DMS 273 (cell line): Measurements from ENCODE around the gene FAM162A.
A peak's percentile ranks its signal among the peaks of the same experiment; 100 is the strongest.
"Not testable (repeated sequence)": the region's sequence is repeated elsewhere in the genome, so short reads cannot be mapped to it uniquely, and the experiment has no call there.

Experiments used
- DNase-seq: peaks from one replicate; lab custom pipeline; 2025; ENCODE audit not compliant: unreplicated experiment; lab: John Stamatoyannopoulos, UW

The FAM162A gene

GRCh38 chr3:122416966-122417365, 33.0 kb downstream of the FAM162A start:
- no peak for DNase-seq

GRCh38 chr3:122421101-122421500, 37.1 kb downstream of the FAM162A start:
- DNase-seq = no peak

DNA sequence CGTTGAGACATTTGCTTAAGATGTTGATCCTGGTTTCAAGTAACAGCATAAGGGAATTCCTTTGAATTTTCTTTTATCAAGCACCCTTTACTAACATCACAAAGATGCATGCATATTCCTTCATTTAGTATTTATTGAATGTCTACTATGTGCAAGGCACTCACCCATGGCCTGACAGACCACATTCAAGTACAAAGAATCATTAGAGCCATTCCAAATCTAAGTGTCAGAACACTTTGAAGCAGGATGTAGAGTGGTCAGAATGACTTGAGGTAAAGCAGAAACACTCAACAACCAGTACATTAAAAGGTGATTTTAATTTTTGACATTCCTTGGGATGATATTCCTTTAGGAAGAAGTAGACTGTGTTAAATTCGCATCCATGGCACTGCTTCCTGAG, 37.9 kb downstream of the FAM162A start:
- DNase-seq = no peak

- DNase-seq = no peak
Measured at GRCh38 chr3:122427857-122428471, 44.0 kb downstream of the FAM162A start.

- no peak for DNase-seq
Measured at GRCh38 chr3:122430371-122430770, 46.4 kb downstream of the FAM162A start.

DNA sequence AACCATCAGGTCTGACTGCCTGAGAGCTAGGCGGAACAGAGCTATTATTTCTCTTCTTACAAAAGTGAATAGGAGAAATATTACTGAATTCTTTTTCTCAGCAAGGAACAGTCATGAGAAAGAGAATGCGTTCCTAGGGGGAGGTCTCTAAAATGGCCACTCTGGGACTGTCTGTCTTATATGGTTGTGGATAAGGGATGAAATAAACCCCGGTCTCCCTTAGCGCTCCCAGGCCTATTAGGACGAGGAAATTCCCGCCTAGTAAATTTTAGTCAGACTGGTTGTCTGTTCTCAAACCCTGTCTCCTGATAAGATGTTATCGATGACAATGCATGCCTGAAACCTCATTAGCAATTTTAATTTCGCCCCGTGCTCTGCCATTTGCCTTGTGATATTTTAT, 52.0 kb downstream of the FAM162A start:
- DNase-seq = no peak

DNA sequence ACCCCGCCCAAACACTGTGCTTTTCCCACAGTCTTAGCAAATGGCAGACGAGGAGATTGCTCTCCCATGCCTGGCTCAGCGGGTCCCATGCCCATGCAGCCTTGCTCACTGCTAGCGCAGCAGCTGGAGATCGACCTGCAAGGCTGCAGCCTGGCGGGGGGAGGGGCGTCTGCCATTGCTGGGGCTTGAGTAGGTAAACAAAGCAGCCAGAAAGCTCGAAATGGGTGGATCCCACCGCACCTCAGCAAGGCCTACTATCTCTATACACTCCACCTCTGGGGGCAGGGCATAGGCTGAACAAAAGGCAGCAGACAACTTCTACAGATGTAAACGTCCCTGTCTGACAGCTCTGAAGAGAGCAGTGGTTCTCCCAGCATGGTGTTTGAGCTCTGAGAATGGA, 59.1 kb downstream of the FAM162A start:
- DNase-seq = no peak

- DNase-seq = not testable (repeated sequence)
Measured at GRCh38 chr3:122443762-122444490, 59.9 kb downstream of the FAM162A start.

DNA sequence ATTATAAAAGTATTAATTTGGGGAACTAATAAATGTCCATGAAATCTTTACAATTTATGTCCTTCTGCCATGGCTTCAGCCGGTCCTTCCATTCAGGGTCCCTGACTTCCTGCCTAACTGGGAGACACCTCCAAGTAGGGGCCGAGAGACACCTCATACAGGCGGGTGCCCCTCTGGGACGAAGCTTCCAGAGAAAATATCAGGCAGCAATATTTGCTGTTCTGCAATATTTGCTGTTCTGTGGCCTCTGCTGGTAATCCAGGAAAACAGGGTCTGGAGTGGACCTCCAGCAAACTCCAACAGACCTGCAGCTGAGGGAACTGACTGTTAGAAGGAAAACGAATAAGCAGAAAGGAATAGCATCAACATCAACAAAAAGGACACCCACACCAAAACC, 60.5 kb downstream of the FAM162A start:
- not testable (repeated sequence) for DNase-seq

GRCh38 chr3:122448218-122448617, 64.2 kb downstream of the FAM162A start:
- not testable (repeated sequence) for DNase-seq

DNA sequence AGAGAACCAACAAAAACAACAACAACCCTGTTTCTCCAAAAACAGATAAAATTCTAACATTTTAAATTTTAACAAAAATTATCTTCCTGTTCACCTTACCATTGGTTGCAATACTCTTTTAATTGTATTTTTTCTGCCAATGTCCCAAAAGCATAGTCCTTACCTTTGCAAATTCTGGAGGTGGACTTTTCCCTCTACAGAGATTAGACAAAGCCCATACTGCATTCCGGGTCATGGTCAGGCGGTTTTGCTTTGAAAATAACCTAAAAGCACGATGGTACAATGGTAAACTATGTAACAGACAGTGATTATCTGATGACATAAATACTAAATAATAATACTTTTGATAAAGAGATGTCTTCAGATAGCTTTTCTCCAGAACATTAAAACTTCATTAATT, 67.4 kb downstream of the FAM162A start:
- DNase-seq = no peak

DNA sequence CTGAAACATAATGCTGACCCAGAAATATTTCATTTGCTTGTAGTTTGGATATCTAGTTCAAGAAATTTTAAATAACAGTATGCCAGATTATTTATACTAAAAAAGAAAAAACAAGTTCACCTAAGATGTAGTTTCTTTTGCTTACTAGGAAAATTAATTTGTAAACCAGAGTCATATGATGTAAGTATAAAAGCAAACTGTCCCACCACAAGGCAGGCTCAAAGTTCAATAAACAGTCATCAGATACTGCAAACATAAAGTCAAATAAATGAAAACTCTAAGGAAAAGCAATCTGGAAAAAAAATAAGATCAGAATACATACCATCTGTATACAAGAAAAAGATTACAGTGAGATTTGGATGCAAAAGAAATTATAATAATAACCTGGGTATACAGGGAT, 72.1 kb downstream of the FAM162A start:
- DNase-seq = no peak

DNA sequence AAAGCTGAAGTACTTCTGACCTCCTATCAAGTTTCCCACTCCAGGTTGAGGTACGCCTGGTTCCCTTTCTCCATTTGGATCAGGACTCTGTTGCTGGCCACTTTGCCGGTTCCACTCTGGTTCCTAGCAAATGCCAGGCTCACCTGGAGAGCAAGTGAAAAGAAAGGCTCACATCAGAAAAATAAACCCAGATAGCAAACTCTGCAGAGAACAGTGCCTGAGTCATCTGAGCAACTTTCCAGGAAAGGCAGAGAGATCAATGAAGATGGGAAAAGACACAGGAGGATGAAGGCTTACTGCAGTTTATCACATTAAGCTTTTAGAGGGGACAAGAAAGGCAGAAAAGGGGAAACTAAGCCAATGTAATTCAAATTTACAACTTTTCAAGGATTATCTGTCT, 73.7 kb downstream of the FAM162A start:
- DNase-seq = no peak

- DNase-seq = peak; percentile 54
Measured at GRCh38 chr3:122458992-122459391, 75.0 kb downstream of the FAM162A start.

- DNase-seq = no peak
Measured at GRCh38 chr3:122461806-122462205, 77.8 kb downstream of the FAM162A start.
